HEK293 (cell line): Measurements from ENCODE around the gene PLOD3.

ENCODE experiments used
- CTCF ChIP-seq: fragments of 450-650 bp; formaldehyde crosslinking; IDR thresholded peaks from 2 replicates; pipeline ENCODE4 v1.5.1; 2016; ENCODE audit warnings: missing biosample characterization, missing genetic modification characterization
- ZNF16 ChIP-seq: fragments of 450-650 bp; formaldehyde crosslinking; IDR thresholded peaks from 2 replicates; pipeline ENCODE4 v1.5.1; 2016; ENCODE audit warnings: low read depth, missing biosample characterization, missing genetic modification characterization
- ZNF211 ChIP-seq: fragments of 450-650 bp; formaldehyde crosslinking; IDR thresholded peaks from 2 replicates; pipeline ENCODE4 v1.5.1; 2016; ENCODE audit warnings: low read depth, missing biosample characterization, missing genetic modification characterization
- ZNF549 ChIP-seq: fragments of 450-650 bp; IDR thresholded peaks from 2 replicates; pipeline ENCODE4 v1.5.1; 2018; ENCODE audit warnings: missing biosample characterization, missing genetic modification characterization, mild to moderate bottlenecking, inconsistent platforms, moderate library complexity

DNA sequence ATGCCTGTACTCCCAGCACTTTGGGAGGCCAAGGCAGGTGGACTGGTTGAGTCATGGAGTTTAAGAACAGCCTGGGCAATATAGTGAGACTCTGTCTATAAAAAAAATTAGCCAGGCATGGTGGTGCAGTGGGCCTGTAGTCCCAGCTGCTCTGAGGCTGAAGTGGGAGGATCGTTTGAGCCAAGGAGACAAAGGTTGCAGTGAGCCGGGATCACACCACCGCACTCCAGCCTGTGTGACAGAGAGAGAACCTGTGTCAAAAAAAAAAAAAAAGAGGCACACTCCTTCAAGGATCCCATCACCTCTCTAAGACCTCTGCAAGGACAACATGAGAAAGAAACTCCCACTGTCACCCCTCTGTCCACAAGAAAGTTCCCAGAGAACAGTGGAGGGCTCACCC lies 41.7 kb downstream of the PLOD3 start:
- TF ChIP-seq ZNF549 (tag by site-specific recombination) (no peak), ZNF16 (tag by site-specific recombination) (no peak), CTCF (tag by site-specific recombination) (no peak), ZNF211 (tag by site-specific recombination) (no peak)
